ENCODE results near the gene FGR.
"Not testable (repeated sequence)": the region's sequence is repeated elsewhere in the genome, so short reads cannot be mapped to it uniquely, and the experiment has no call there.

Gene FGR

DNA sequence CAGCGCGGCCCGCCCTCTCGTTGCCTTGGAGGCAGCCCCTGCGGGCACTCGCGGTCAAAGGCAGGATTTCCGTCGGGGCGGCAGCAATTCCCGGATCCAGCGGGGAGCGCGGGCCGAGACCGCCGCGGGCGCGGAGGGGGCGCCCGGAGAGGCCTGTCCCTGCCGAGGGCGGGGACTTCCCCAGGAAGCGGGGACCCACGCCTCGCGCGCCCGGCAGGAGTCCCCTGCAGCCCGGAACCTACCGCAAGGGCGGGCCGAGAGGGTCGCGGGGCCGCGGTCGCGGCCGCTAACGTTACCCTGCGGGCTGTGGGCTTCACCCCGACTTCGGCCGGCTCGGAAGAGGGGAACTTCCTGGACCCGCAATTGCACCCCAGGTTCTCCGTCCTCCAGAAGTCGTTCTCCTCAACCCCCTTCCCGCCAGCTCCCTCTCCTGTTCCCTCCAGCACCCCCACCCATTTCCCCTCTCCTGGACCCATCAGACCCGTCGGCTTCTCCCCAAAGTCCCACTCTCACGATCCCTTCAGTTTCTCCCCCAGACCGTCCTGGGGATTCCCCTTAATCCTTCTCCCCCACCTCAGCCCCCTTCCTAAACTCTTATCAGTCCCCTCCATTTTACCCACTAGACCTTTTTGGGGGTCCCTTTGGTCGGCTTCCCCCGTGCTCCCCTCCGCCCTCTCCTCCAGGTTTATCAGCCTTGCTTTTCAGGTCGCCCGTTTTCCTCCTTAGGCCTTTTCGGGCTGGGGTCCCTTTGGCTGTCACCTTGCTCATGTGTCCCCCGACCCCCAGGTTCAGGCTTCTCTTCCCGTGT, 604 bp downstream of the FGR start:
- no peak for DNase-seq

DNA sequence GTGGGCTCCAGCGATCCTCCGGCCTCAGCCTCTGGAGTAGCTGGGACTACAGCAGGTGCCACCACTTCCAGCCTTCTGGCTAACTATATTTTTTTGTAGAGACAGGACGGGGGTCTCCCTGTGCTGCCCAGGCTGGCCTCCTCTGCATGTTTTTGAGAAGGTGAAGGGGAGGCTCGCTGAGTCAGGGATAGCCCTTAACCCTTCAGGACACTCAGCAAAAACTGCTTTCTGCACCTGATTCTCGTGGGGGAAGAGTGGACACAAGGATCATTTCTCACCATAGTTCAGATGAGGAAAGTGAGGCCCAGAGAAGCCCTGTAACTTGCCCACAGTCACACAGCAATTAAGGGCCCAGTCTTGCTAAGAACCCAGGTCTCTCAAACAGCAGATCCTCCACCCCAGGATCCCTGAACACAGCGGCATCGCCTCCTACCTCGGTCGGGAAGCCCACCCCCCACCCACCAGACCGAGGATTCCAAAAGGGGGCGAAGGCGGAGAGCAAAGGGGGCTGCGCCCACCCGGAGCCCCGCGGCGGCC, 1.3 kb downstream of the FGR start:
- DNase-seq = no peak

DNA sequence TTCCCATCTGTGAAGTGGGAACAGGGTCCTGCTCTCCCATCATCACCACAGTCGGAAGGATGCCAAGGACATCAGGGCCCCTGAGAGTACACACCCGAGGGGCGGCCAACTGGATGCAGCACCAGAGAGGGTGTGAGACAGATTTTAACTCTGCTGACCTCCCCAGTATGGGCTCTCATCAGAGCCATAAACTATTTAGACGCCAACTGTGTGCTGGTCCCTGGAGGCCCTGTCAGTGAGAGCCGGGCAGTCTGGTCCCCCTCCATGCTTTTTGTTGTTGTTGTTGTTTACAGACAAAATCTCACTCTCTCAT, 1.7 kb downstream of the FGR start:
- DNase-seq = no peak

DNA sequence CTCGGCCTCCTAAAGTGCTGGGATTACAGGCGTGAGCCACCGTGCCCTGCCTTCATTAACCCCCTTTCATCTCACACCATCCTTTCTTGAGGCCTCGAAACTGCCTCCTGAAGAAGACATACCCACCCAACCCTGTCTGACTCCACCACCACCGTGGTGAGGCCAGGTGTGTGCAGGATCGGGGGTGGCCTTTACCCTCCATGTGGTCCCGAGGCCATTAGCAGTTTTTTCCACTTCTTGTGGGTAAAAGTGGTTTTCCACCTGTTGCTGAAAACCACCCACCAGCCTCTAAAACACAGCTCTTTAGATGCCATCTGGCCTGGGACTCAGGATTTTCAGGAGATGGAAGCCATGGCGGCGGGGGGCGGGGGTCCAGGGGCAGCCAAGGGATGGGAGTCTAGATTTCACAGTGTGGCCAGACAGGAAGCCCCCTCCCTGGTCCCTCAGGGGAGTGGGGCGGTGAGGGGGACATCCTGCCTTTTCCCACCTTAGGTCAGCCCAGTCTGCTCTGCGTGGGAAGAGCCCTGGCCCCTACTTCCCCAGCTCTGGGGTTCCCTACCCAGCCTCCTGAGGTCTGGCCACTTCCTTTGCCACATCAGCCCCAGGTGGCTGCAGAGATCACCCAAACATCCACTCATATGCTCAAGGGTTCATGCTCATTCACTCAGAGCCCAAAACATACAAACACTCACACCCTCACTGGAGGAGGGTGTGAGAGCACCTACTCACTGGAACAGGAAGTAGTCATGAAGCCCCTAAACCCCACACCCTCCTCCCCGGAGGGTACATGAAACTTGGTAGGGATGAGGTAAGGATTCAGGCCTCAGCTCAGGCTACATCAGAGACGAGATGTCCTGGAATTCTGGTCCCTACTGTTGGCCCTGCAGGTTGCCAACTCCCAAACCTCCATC, 2.3 kb downstream of the FGR start:
- DNase-seq = no peak

DNA sequence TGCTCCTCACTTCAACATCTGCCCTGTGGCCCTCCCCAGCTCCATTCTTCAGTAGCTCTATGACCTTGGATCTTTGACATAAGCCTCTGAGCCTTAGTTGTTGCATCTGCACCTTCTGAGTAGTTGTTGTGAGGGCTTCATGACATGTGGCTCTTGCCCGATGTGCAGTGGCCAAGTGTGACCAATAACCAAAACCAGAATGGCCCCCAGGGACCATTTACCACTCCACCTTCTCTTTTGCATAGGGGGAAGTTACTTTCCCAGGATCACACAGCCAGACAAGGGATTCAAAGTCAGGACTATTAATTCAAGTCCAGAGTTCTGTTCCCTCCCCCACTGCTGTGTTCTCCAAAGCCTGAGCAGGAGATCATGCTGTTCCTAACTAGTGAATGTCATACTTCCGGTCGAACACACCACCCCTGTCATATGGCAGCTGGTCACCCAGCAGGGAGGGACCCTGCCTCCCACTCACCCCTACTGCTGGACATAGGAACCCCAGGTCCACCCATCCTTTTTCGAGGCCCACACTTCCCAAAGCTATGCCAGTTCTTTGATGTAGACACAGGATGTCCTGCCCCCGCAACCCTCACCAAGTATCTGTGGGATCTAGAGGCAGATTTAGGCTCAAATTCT, 4.0 kb downstream of the FGR start:
- DNase-seq = no peak

DNA sequence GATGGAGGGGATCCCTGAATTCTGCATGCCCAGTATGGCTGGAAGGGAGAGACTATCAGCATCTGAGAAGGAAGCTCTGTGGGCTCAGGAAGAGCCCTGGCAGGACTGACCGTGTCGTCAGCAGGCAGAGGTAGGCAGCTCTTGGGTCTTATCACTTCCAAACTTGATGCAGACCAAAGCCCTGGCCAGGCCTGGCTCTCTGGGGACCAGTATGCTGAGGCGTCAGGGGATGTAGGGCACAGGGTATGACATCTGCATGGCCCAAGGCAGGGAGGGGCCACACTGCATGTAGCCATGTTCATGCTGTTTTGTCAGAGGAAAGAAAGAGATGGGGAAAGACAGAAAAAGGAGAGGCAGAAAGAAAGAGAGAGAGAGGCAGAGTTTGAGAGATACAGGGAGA, 6.3 kb downstream of the FGR start:
- DNase-seq = no peak

DNA sequence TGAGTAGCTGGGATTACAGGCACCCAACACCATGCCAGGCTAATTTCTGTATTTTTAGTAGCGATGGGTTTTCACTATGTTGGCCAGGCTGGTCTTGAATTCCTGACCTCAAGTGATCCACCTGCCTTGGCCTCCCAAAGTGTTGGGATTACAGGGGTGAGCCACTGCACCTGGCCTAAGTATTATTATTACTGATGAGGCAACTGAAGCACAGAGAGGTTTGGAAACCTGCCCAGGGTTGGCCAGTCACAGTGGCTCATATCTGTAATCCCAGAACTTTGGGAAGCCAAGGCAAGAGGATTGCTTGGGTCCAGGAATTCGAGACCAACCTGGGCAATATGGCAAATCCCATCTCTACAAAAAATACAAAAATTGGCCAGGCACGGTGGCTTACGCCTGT, 7.3 kb downstream of the FGR start:
- DNase-seq = not testable (repeated sequence)

DNA sequence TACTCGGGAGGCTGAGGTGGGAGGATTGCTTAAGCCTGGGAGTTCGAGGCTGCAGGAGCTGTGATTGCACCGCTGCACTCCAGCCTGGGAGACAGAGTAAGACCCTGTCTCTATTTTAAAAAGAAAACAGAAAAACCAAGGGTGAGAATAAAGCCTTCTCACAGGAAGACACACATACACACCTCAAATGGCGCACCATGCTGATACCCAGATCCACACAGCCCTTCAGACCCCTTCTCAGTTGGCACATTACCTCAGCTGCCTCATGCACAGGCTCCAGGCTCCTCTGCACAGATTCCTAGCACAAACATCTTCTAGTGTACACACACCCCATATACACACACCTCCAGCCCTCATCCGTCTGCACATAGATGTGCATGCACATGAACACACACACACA, 7.9 kb downstream of the FGR start:
- no peak for DNase-seq

DNA sequence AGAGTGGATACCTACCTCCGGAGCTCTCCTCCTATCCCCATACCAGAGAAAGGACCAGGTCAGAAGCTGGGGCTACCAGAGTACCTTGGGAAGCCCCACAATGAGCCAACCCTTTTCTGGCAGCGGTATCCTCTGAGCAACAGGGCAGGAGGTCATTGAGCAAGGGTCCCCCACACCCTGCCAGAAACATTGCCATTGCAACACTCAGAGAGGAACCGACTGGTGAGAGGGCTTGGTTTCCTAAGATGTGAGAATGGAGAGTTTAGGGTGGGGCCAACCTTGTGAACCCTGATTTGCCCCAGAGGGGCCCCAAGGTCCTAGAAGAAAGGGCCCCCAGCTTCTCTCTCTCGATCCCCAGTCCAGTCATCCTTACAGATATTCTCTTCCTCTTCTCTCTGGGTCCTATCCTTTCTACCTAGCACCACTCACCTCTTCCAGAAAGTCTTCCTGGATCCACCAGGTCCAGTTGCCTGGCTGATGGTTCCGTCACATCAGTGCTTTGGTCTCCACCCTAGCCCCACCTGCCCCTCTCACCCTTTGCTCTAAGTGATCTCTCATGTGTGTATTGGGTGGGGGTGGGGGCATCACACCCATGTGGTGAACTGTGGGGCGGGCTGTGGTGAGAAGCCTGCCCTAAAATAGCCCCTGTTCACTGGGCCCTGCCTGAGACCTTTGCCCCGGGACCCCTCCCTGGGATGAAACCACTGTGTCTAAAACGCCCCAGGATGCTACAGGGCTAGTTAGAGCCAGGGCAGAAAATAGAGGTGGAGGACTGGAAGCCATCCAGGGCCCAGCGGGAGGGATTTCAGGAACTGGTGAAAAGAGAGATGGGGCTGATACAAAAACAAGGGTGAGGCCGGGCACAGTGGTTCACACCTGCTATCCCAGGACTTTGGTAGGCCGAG, 8.7 kb downstream of the FGR start:
- DNase-seq = no peak

DNA sequence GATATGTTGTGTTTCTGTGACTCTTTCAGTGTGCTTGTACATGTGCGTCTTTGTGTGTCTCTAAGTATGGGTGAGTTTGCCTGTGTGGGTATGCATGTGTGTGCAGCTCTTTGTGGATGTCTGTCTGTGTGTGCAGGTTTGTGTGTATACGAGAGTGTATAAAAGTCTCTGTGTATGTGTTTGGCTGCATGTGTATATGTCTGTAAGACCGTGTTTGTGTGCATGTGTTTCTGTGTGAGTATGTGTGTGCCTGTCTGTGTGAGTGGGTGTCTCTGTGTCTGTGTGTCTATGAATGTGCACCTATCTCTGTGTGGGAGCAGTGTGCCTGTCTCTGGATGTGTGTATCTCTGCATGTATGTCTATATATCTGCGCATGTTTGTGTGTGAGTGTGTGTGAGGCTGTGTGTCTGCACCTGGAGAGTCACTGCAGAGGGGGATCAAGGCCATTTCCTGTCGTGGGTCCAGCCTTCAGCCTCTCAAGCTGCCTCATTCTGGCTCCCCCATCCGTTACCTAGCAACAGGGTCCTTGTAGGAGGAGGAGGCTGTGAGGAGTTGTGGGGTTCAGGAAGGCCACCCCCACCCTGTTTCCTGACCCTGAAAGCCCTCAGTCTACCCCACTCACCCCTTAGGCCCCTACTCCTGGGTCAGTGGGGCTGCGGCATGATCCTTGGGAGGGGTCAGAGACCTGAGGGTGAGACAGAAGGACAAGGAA, 10.4 kb downstream of the FGR start:
- no peak for DNase-seq

DNA sequence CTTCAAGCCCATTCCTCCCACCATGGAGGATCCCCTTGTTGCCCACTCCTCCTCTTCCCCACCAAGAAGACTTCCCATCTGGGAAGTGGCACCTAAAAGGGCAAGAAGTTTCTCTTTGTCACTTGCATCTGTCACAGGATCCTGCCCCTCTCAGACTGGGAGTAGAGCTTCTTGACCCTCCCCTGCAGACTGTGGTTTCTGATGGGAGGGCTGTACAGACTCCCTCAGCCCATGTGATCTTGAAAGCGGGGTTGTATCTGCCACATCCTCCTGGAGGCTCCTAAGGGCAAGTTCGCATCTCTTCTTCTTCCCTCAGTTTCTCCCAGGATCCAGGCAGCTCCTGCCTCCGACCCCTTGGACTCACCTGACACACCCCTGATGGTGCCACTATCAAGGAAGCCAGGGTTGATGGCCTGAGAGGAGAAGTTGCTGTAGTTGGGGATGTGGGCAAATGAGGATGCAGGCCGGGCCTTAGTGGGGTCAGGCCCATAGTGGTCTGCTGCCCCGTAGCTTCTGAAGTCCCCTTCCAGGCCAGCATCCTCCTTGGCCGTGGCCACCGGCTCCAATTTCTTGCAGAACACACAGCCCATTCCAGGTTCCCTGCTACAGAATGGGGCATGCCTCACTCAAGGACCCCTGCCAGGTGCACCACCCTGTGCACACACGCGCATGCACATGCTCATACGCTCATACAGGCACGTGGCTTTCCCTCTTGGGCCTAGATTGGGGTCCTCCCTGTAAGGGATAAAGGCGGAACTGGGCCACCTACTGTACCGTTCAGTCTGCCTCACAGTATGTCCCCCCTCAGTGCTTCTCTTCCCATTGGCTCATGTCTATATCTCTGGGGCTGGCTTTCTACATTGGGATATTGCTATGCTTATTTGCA, 11.4 kb downstream of the FGR start:
- DNase-seq = no peak

DNA sequence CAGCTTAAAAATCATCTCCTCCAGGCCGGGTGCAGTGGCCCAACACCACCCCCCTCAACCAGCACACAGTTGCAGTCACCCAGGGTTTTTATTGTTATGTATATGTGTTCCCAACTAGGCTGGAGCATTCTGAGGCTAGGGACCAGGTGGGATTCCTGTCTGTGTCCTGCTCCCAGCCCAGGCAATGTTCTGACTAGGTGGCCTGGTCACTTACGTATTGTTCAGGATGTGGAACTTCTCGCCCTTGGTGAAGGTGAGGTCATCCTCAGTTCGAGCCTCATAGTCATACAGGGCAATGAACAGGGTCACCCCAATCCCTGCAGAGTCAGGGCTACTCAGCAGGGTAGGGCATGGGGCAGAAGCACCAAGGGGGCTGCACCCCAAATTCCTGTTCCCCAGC, 12.2 kb downstream of the FGR start:
- DNase-seq = no peak

DNA sequence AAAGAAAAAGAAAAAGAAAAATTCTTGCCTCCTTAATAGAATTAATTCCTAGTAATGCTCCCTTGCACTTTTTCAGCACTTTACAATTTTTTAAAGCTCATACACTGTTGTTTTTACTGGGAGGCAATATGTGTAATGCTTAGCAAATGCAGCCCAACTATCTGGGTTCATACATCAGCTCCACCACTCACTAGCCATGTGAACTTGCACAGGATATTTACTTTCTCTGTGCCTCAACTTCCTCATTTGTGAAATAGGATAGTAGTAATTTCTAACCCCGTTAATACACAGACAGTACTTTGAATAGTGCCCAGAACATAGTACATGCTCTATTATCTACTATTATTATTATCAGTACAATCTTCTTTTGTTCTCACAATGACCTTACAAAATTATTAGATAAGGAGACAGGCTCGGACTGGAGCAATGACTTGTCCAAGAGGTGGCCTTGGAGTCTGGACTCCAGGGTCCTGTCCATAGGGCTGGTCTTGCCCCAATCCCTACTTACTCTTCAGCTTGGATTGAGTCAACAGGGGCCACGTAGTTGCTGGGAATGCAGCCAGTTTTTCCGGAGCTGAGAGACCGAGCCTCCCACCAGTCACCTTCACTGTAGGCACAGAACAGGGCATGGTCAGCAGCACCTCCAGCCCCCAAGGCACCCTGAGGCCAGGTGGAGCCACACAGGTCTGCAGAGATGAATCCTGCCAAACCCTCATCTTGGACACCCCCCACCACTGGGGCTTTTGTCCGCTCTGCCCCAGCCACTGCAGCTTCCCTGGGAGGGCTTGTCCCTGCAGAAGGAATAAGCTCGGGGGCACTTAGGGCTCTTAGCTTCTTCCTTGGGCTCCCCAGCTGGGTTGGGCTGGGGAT, 13.7 kb downstream of the FGR start:
- no peak for DNase-seq

DNA sequence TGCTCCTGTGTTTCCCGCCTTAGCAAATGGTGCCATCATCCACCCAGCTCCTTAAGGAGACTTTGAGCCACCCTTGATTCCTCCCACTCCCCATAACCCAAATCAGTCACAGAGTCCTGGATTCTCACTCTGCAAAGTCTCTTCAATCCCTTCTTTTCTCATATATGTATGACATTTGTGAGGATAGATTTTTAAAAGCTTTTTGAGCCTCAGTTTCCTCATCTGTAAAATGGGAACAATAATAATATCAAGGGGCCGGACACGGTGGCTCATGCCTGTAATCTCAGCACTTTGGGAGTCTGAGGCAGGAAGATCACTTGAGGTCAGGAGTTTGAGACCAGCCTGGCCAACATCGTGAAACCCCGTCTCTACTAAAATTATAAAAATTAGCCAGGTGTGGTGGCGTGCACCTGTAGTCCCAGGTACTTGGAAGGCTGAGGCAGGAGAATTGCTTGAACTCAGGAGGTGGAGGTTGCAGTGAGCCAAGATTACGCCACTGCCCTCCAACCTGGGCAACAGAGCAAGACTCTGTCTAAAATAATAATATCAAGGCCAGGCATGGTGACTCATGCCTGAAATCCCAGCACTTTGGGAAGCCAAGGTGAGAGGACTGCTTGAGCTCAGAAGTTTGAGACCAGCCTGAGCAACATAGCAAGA, 15.1 kb downstream of the FGR start:
- DNase-seq = not testable (repeated sequence)

DNA sequence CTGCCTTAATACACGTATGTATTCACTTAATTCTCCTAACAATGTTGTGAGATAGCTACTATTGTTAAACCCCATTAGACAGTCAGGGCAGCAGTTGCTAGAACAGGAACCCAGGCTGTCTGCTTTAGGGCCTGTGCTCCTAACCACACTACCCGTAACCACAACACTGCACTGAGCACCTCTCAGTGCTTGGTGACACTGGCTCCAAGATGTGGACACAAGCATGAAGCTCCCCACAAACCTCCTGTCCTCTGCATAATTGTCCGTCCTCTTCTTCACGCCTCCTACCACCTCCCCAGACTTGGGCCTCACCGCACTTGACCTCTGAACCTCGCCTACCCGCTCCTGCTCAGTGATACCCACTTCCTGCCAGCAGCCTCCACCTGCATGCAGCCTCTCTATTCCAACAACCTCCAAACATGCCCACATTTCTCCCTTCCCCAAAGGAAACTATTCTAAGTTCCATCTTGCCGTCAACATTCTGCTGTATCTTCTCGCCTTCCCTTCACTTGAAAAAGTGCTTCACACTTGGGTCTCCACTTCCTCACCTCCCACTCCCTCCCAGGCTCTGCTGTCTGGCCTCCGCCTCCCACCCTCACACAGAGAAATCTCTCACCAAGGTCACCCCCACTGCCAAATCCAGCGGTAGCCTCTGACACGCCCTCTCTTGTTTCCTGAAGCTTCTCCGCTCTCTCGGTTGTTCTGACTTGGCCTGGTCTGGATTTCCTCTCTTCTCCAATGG, 16.5 kb downstream of the FGR start:
- DNase-seq = no peak

DNA sequence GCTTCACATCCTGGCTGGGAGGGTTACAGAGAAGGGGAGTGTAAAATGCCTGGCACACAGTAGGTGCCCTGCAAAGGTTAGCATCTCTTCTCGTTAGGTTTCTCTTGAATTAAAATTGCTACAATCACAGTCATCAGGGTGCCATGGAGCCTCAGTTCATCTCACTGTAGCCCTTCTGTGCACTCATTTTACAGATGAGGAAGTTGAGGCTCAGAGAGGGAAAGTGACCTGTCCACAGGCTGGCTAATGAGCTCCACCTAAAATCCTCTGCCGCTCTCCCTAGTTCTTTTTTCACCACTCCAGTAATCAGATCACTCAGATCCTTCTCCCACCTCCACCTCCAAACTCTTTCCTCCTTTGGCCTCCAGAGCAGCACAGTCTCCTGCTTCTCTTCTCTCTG, 17.6 kb downstream of the FGR start:
- no peak for DNase-seq

DNA sequence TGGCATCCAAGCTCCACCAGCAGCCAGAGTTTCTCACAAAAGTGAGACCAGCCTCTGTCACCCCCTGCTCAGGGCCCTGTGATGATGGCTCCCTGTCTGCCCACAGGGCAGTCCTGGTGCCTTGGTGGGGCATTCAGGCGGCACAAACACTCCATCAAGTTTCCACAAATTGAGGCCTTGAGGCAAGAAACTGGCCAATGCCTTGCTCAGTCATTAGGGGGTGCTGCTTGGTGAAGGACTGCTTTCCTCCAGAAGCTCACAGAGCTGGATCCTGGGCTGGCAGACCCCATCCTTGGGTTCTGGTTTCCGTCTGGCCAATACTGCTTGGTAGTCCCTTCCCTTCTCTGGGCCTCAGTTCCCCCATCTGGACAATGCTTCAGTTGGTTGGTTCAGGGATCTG, 18.5 kb downstream of the FGR start:
- DNase-seq = no peak
